OCI-LY7 (cell line): ENCODE results near the gene TMEM51. TPM values are rescaled to one million over a fixed set of nuclear protein-coding genes. Genes with fewer than 3 reads are reported as not detected.

Experiments
- BruUV-seq: library from RNA; stranded (reverse); fragments of 400-500 nt; replicated peaks from 2 replicates; lab custom pipeline; 2021; lab: Mats Ljungman, UMichigan
- CTCF ChIA-PET: fragments of 300-600 bp; sonication (Branson Sonifier 250); formaldehyde crosslinking; loops from one replicate; lab custom pipeline; 2022; ENCODE audit warnings: antibody characterized with exemption; ENCODE audit not compliant: unreplicated experiment; lab: Charles Lee
- POLR2A ChIA-PET: fragments of 300-600 bp; sonication (Branson Sonifier 250); formaldehyde crosslinking; loops from one replicate; lab custom pipeline; 2022; ENCODE audit warnings: antibody characterized with exemption; lab: Charles Lee
- DNase-seq: peaks from one replicate; pipeline ENCODE4 v3.0.0-alpha.2; 2015; ENCODE audit warnings: low spot score
- H2AFZ ChIP-seq: fragments of 200-600 bp; sonication (generic), shearing (Covaris generic); 2 replicates; pipeline ENCODE4 v1.6.1; 2014; ENCODE audit warnings: mild to moderate bottlenecking, antibody characterized with exemption, low read length, moderate library complexity
- H3K27ac ChIP-seq: fragments of 200-600 bp; sonication (generic); 2 replicates; pipeline ENCODE4 v1.5.1; 2014; ENCODE audit warnings: mixed run types, low read depth, mild to moderate bottlenecking, moderate library complexity, low read length, inconsistent platforms; ENCODE audit not compliant: poor library complexity, severe bottlenecking
- H3K36me3 ChIP-seq: fragments of 200-600 bp; sonication (generic); 2 replicates; pipeline ENCODE4 v1.6.1; 2014; ENCODE audit warnings: mild to moderate bottlenecking, antibody characterized with exemption, low read length, moderate library complexity, mixed read lengths; ENCODE audit not compliant: insufficient read depth
- H3K4me1 ChIP-seq: fragments of 200-600 bp; sonication (generic); 2 replicates; pipeline ENCODE4 v1.5.1; 2014; ENCODE audit warnings: mild to moderate bottlenecking, low read length; ENCODE audit not compliant: insufficient read depth, poor library complexity, severe bottlenecking
- H3K4me2 ChIP-seq: fragments of 200-600 bp; sonication (generic); 2 replicates; pipeline ENCODE4 v1.6.1; 2014; ENCODE audit warnings: mild to moderate bottlenecking, low read length
- H3K4me3 ChIP-seq: fragments of 200-600 bp; sonication (generic); 2 replicates; pipeline ENCODE4 v1.5.1; 2014; ENCODE audit warnings: mild to moderate bottlenecking, low read depth, low read length; ENCODE audit not compliant: poor library complexity, severe bottlenecking
- H3K79me2 ChIP-seq: fragments of 200-600 bp; sonication (generic); 2 replicates; pipeline ENCODE4 v1.6.1; 2016; ENCODE audit warnings: low read depth, mild to moderate bottlenecking, low read length, moderate library complexity, mixed read lengths; ENCODE audit not compliant: insufficient read depth
- H3K9me2 ChIP-seq: fragments of 200-600 bp; sonication (generic); 2 replicates; pipeline ENCODE4 v1.6.1; 2016; ENCODE audit warnings: mild to moderate bottlenecking, low read length, mixed read lengths; ENCODE audit not compliant: insufficient read depth
- H3K9me3 ChIP-seq: fragments of 200-600 bp; sonication (generic); 2 replicates; pipeline ENCODE4 v1.6.1; 2014; ENCODE audit warnings: mild to moderate bottlenecking, mixed run types, low read length, mixed read lengths
- H4K20me1 ChIP-seq: fragments of 200-600 bp; sonication (generic); 2 replicates; pipeline ENCODE4 v1.6.1; 2014; ENCODE audit warnings: mild to moderate bottlenecking, antibody characterized with exemption, low read length, moderate library complexity, mixed read lengths; ENCODE audit not compliant: insufficient read depth
- EZH2phosphoT487 ChIP-seq: fragments of 200-600 bp; sonication (generic); IDR thresholded peaks from 2 replicates; pipeline ENCODE4 v1.6.1; 2018; ENCODE audit warnings: low read depth, borderline replicate concordance, mild to moderate bottlenecking, mixed run types, antibody characterized with exemption, low read length, moderate library complexity, mixed read lengths
- intact Hi-C: fragments of 100-400 bp; cut with micrococcal nuclease; formaldehyde crosslinking; loops from one replicate; pipeline ENCODE4 v1.10.0; 2022; ENCODE audit not compliant: unreplicated experiment
- total RNA-seq, 2 experiments: library from RNA; depleted of rRNA in 1 of 2; stranded (reverse); fragments of >200 nt in 1 of 2; shearing (Covaris generic) in 1 of 2; gene quantifications; 2 replicates each; pipeline ENCODE4 v1.2.3, GENCODE V29; 2014 to 2022
- TF ChIP-seq, protein P1 (sequence below): fragments of 200-600 bp; sonication (generic); conservative IDR thresholded peaks from 2 replicates; pipeline ENCODE4 v1.5.1; 2014; ENCODE audit warnings: mild to moderate bottlenecking, antibody characterized with exemption, low read length, moderate library complexity, mixed read lengths

TMEM51 gene
- total RNA-seq, 2 experiments from 2014 or later = not detected

DNA sequence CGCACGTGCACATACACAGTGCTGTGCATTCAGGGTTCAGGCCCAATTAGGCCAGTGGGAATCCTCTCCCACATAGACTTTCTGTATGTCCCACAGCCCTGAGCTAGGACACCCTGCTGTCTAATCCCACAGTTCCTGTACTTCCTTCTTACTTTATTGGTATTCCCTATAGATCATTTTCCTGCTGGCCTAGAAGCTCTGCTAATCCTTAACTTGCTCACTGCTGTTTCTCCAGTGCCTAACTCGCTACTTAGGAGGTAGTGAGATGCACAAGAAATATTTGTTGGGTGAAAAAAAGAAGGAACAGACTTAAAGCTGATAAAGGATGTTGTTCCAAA lies 59.4 kb downstream of the TMEM51 start:
- Histone ChIP-seq H3K4me3 (no peak overlapping the region), H3K4me1 (no peaks in the 10 kb centered on the region), H3K36me3 (no peaks in the 10 kb centered on the region), H3K9me2 (no peaks in the 10 kb centered on the region), H2AFZ (no peak overlapping the region), H3K9me3 (no peaks in the 10 kb centered on the region), H3K4me2 (no peak overlapping the region), H3K79me2 (no peaks in the 10 kb centered on the region), H4K20me1 (no peaks in the 10 kb centered on the region), H3K27ac (no peak overlapping the region)
- intact Hi-C loops = no loop called here
- no TSS peak for BruUV-seq
- ChIA-PET POLR2A (no interaction called here), CTCF (no interaction called here)
- no peak for TF ChIP-seq EZH2phosphoT487
- no peak for DNase-seq

DNA sequence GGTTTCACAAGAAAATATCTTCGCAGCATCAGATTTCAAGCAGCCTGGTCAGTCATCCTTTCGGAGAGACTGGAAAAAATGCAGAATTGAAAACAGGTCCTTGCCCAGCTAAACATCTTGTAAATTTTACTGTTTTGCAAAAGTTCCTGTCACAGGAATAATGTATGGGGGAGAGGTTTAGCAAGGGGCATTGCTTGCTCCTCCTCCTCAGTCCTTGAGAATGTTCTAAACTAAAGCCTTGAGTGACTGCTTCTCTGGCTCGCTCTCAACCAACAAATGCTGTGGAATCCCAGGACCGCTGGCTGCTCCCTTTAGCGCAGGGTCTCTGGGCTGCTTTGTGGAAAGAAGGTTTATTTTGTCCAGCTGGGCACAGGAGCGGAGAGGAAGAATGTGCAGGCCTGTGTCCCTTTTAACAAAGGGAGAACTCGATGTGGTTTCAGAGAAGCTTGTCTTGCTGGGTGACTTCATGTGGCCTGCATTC lies 59.8 kb downstream of the TMEM51 start:
- ChIA-PET CTCF (no interaction called here), POLR2A (no interaction called here)
- no peak overlapping the region for H3K27ac ChIP-seq
- no peaks in the 10 kb centered on the region for H3K9me2 ChIP-seq
- no peaks in the 10 kb centered on the region for H3K36me3 ChIP-seq
- H2AFZ ChIP-seq = no peak overlapping the region
- H3K9me3 ChIP-seq = no peaks in the 10 kb centered on the region
- H3K79me2 ChIP-seq = no peaks in the 10 kb centered on the region
- TF ChIP-seq, protein P1, sequence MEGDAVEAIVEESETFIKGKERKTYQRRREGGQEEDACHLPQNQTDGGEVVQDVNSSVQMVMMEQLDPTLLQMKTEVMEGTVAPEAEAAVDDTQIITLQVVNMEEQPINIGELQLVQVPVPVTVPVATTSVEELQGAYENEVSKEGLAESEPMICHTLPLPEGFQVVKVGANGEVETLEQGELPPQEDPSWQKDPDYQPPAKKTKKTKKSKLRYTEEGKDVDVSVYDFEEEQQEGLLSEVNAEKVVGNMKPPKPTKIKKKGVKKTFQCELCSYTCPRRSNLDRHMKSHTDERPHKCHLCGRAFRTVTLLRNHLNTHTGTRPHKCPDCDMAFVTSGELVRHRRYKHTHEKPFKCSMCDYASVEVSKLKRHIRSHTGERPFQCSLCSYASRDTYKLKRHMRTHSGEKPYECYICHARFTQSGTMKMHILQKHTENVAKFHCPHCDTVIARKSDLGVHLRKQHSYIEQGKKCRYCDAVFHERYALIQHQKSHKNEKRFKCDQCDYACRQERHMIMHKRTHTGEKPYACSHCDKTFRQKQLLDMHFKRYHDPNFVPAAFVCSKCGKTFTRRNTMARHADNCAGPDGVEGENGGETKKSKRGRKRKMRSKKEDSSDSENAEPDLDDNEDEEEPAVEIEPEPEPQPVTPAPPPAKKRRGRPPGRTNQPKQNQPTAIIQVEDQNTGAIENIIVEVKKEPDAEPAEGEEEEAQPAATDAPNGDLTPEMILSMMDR = no peak
- TF ChIP-seq EZH2phosphoT487 = no peak
- H3K4me3 ChIP-seq = no peak overlapping the region
- no TSS peak for BruUV-seq
- no peak overlapping the region for H3K4me2 ChIP-seq
- no peak for DNase-seq
- no peaks in the 10 kb centered on the region for H3K4me1 ChIP-seq
- H4K20me1 ChIP-seq = no peaks in the 10 kb centered on the region
- intact Hi-C loops = no loop called here

GRCh38 chr1:15214527-15214926 lies 61.0 kb downstream of the TMEM51 start:
- H3K79me2 ChIP-seq = no peaks in the 10 kb centered on the region
- H3K27ac ChIP-seq = no peak overlapping the region
- no peak overlapping the region for H3K4me2 ChIP-seq
- no peaks in the 10 kb centered on the region for H3K36me3 ChIP-seq
- ChIA-PET POLR2A (interaction anchor here (0.5 kb wide), 1 partner anchor 681 kb away, joined by 5 read pairs; no protein-coding TSS in a partner anchor), CTCF (no interaction called here)
- intact Hi-C loops = no loop called here
- no peaks in the 10 kb centered on the region for H3K4me1 ChIP-seq
- no peak overlapping the region for H2AFZ ChIP-seq
- DNase-seq = no peak
- H3K9me3 ChIP-seq = peaks cover 6% of the 10 kb centered on the region; the same call in 1 of the 2 replicates
- H3K9me2 ChIP-seq = no peaks in the 10 kb centered on the region
- no peak overlapping the region for H3K4me3 ChIP-seq
- BruUV-seq = no TSS peak
- TF ChIP-seq, protein P1 = no peak
- no peak for TF ChIP-seq EZH2phosphoT487
- H4K20me1 ChIP-seq = no peaks in the 10 kb centered on the region
